ENCODE measurements around the gene LTBR.

- peak in 1 of 6 experiments; percentile 17 for TF ChIP-seq CTCF (IDR thresholded peaks at IDR 0.05)
- TF ChIP-seq POLR2A (IDR thresholded peaks at IDR 0.05), result peak; percentile 68 to 77
These were observed at the start of gene LTBR for GRCh38 chr12:6383572-6384498.

Measured in adrenal gland (tissue), 5 donors.